Measurements from ENCODE around the gene NOS2.
"Not testable (repeated sequence)": the region's sequence is repeated elsewhere in the genome, so short reads cannot be mapped to it uniquely, and the experiment has no call there.

The NOS2 gene

DNA sequence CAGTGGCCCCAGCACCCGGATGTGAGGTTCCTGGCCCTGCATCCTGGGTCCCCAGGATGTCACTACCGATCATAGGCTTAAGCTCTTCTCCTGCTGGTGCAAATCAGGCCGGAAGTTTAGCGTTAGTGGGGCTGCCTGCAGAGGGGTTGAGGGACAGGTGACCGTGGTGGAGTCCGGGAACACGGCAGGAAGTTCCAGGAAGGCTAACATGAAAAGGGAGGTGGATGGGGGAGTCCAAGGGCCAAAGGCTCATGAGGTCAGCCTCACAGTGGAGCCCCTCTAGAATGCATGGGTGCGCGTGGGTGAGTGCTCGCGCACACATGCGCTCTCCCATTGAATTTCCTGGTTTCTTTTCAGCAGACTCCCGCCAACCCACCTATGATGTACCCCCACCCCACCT lies 46.6 kb downstream of the NOS2 start:
- DNase-seq: not testable (repeated sequence)

DNA sequence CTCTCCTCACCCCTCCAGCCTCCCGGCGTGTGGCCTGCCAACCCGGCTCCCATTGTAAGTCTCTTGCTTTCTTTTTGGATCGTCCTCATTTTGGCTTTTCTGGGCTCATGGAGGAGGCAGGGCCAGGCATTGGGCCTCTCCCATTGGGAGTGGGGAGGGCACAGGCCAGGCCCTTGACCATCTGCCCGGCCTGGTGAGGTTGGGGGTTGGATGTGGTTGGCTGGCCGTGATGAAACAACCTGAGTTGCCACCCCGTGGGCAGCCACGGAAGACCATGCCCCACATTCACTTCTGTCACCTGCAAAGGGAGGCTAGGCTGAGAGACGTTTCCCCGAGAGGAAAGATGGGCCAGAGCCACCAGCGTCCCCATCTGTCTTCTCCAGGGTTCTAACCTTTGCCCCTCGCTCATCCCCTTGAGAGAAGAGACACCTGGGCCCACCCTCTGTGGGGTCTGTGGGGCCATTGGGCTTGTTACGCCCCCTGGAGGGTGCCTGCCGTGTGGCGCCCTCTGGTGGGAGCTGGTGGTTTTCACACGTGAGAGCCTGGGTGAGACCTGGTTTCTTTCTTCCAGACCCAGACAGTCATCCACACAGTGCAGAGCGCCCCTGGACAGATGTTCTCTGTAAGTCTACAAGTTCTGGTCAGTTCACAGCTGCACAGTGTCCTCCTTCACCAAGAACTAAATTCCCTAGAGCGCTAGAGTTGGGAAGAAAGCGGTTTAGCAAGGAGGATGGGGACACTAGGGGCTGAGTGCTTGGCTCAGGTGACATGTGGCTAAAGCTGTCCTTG lies 47.3 kb downstream of the NOS2 start:
- not testable (repeated sequence) for DNase-seq

DNA sequence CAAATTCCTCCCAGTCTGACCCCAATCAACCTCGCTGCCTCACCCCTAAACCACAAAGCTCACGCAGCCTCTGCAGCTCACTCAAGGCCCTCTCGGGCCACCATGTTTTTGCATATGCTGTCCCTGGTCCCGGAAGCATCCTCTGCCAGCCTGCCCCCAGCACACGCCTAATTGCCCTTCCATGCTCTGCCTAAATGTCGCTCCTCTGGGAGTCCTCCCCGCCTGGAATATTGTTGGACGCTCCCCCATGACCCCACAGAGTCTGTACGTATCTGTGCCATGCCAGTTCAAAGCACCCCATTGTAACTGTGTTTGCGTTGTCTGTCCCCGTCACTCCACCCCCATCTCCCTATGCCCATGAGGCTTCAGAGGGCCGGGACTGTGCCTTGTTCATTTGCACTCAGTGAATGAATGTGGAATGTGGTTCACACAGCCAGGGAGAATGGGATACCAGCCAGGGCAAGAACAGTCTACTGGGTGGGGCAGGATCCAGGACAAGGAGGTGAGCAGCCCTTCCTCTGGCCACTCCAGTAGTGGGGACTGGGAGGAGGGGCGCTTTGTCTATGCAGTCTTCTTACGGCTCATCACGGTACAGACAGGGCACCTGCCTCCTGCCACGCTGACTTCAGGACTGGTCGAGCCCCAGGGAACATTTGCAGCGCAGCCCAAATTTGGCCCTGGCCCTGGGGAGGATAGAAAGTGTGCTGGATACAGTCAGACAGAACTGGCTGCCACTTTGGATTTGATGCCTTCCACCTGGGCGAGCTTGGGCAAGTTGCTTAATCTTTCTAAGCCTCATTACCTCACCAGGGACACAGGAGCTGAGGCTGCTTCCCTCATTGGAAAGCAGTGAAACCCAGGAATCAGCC lies 48.5 kb downstream of the NOS2 start:
- DNase-seq: no peak

DNA sequence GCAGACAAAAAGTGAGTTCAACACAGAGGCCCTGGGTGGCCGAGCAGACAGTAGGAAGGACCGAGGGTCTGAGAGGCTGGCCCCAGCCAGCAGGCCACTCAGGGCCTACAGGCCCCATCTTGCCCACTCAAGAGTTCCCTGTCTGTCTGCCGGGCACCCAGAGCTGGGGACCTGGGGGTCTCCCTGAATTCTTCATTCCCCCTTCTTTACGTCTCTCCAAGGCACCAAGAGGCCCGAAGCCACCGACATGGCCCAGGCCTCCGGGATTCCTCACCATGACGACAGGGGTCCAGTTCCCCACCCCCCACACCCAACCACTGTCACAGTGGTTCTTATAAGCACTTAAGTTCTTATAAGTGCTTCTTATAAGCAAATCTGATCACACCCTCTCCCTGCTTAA lies 49.2 kb downstream of the NOS2 start:
- no peak for DNase-seq

DNA sequence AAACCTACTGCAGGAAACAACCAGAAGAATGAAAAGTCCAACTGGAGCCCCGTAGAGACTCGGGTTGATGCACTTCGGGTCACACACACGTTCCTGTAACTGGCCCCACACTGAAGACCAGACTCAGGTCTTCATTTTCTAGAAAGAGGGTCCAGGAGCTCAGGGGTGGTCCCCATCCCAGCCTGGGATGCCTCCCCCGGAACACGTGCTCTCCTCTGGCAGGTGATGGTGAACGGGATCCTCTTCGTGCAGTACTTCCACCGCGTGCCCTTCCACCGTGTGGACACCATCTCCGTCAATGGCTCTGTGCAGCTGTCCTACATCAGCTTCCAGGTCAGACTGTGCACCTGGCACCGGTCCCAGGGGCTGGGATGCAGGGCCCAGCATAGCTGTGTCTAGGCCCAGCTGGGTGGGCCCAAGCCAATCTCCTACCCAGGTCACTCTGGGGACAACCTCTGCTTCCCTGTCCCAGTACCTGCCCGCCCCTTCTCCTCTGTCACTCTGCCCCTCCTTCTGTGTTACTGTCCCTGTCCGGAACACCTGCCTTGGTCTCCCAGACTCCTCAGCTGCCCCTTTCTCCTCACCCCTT lies 50.7 kb downstream of the NOS2 start:
- DNase-seq: not testable (repeated sequence)

DNA sequence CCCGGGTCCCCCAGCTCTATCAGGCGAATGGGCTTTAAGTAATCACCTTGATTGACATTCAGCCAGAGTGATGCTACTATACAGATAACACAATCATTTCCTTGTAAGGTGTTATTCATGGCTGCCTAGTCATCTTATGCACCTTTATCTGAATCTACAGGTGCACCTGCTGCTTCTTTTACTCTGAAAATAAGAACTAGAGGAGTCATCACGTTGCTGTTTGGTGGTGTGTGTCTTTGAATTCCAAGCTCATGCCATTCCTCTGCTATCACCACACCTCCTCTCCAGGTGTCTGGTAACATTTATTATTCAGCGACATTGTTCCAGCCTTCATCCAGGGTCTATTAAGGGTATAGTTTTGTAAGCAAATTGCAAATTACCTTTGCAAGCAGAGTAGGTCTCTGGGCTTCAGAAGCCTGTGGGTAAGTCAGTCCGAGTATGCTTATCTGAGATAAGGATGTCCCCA lies 51.9 kb downstream of the NOS2 start:
- DNase-seq: no peak

DNA sequence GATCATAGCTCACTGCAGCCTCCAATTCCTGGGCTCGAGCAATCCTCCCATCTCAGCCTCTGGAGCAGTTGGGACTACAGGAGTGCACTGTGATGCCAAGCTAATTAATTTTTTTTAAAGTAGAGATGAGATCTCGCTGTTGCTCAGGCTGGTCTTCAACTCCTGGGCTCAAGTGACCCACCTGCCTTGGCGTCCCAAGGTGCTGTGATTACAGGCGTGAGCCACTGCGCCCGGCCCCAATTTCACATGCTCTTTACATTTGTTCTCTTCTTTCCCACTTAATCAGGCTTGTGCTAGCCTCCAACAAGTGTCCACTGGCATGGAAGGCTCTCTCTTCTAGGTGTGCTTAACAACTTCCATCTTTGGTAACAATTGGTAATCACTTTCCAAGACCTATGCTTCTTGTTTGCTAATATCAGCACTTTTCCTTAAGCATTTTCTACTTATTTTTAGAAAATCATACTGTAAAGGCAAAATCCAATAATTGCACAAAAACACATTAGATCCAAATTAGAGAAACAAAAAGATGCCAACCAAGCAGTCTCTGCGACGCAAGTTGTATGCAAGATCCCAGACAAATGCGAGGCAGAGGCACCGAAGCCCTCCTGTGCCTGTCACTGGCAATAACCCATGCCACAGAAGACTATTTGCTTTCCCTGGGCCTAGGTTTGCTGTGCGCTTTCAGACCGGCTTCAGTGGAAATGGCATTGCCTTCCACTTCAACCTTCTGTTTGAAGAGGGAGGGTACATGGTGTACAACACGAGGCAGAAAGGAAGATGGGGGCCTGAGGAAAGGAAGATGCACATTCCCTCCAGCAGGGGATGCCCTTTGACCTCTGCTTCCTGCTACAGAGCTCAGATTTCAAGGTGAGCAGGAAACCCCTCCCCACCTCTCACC lies 52.6 kb downstream of the NOS2 start:
- DNase-seq: no peak

DNA sequence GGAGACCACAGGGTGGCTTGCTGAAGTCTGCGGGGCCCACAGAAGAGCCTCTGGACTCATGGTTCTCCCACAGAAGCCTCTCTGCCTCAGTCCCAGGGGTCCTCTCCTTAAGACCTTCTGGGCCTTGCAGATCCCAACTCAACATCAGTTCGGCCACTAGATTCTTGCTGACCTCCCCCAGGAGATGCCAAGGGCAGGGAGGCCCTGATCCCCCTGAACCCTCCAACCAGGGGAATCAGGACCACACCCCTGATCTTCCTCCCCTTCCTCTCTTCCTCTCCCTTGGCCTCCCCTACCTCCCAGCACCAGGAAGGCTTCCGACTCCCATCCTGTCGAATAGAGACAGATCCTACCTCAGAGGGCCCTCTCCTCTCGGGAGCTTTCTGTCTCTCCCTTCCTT lies 53.4 kb downstream of the NOS2 start:
- no peak for DNase-seq

DNA sequence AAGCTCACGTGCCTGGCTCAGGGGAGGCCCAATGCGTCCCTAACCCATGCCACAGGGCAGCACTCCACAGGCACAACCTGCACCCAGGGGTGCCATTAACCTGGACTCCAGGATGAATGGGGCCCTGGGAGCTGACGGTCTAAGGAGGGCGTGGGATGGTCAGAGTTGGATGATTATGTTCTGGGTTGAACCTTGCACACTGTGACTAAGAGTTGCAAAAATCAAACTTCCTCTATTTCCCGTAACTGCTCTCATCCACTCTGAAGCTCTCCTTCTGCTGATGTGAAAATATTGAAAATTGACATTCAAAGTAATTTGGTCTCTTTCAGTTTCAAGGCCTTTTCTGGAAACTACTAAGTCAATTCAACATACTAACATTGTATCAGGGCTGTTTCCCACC lies 54.0 kb downstream of the NOS2 start:
- not testable (repeated sequence) for DNase-seq

DNA sequence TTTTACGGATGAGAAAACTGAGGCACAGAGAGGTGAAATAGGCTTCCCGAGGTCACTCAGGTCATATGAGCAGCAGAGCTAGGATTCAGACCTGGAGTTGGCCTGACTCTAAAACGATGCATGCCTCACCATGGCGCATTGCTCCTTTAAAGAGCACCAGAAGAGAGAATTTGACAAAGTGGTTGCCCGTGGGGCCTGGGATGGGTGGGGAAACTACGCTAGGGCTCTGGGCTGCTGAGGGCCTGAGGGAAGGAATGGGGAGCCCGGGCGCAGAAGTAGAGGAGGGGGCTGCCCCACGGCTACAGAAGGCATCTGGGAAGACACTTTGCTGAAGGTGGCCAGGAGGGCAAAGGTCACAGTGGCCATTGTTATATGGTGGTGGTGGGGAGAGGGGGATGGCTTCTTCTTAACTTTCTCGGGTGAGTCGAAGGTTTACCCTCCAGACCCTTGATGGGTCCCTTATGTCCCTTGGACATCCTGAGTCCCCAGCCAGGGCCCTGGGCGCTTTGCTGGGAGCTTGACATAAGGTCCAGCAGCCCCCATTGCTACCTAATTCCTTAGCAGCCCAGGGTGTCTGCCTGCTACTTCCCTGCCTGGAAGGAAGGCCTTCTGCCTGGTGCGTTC lies 55.0 kb downstream of the NOS2 start:
- DNase-seq: not testable (repeated sequence)

DNA sequence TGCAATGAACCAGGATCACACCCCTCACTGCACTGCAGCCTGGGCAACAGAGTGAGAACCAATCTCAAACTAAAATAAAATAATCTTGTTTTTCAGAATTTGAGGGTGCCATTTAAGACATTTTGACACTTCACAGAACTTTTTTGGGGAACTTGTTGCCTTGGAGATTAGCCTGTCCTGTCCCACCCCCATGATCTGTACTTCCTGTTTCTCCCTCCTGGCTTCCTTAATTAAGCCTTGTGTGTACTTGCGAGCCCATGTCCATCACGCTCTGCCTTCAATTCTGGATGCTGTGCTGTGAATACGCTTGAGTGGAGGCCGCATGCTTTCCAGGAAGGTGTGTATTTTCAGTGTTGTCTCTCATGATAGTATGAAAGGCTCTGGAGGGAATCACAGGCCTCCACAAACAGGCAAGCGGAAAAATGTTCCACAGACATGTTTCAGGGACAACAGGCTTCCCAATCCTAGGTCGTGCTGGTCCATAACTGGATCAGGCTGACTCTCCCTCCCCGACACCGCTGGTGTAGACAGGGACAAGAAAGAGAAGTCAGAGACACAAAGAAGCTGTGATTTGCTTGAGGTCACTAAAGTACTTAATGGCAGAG lies 56.9 kb downstream of the NOS2 start:
- DNase-seq: no peak

DNA sequence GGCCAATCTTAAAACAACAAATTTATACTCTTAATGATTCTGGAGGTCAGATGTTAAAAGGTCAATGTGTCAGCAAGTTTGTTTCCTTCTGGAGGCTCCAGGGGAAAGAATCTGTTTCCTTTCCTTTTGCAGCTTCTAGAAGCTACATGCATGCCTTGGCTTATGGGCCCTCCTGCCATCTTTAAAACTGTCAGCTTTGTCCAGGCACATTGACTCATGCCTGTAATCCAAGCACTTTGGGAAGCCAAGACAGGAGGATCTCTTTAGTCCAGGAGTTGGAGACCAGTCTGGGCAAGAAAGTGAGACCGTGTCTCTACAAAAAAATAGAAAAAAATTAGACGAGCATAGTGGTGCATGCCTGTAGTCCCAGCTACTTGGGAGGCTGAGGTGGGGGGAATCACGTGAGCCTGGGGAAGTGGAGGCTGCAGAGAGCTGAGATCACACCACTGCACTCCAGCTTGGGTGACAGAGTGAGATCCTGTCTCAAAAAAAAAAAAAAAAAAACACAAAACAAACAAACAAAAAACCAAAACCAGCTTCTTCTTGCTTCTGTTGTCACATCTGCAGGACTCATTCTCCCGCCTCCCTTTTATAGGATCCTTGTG lies 58.3 kb downstream of the NOS2 start:
- DNase-seq: no peak

DNA sequence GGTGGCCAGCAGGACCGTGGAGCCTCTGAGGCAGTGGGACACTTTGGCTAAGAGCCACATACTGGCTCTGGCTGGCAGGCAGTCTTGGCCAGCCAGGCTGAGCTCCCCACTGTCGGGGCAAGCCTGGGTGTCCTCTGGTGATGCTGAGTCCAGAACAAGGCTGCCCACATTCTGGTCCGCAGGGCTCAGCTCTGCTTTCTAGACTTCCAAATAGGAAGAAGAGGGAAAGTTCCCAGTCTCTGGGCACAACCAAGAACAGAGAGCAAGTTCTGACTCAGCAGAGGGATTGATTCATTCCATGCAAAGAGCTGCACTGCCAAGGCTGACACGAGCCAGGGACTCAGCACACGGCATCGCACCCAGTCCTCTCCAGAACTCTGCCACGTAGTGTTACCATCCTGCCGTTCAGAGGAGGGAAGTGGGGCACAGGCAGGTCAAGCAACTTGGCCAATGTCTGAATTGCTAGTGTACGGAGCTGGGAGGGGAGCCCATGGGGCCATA lies 58.9 kb downstream of the NOS2 start:
- DNase-seq: no peak

DNA sequence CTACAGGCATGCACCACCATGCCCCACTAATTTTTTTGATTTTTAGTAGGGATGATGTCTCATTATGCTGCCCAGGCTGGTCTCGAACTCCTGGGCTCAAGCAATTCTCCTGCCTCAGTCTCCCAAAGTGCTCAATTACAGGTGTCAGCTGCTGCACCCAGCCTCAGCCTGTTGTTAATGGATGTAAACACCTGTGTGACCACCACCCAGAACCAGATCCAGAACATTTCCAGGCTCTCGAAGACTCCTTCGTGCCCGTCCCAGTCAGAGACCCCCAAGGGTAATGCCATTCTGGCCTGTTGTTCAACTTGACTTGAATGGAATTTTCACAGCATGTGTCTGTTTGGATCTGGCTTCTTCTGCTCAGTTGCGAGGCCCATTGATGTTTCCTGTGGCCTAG lies 59.8 kb downstream of the NOS2 start:
- DNase-seq: not testable (repeated sequence)

DNA sequence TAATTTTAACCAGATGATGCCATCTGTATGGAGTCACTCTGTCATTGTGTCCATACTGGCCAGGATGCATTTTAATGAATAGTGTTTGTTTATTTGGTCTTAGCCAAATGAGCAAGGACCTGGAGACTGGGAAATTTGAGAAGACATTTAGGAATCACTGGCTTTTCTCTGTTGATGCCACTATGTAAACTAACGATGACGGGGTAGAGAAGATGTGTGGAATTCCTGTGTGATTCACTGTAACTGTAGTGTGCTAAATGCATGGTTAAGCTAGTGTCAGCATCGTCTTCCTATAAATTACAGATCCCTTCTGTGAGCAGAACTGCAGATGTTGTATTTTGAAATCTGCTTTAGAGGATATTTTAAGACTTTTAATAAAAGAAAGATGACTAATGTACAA lies 66.6 kb downstream of the NOS2 start:
- DNase-seq: no peak

DNA sequence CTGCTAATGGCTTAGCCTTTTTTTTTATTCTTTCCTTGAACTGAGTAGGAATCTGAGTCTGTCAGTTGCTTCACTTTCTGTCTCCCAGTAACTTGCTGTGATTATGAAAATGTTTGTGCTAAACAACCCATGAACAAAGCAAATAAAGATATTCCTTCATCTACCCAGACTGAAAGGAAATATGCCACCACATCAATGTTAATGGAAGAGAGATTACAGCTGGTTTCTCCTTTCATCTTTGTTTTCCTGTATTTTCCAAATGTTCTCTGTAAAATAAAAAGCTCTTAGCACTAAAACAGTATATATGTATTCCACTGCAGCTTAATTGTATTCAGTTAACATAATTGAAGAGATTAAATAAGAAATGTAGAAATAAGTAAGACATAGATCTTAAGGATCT lies 67.6 kb downstream of the NOS2 start:
- DNase-seq: not testable (repeated sequence)

DNA sequence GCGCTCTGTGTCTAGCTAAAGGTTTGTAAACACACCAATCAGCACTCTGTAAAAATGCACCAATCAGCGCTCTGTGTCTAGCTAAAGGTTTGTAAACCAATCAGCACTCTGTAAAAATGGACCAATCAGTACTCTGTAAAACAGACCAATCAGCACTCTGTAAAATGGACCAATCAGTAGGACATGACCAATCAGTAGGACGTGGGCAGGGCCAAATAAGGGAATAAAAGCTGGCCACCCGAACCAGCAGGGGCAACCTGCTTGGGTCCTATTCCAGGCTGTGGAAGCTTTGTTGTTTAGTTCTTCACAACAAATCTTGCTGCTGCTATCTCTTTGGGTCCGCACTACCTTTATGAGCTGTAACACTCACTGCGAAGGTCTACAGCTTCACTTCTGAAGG lies 74.3 kb downstream of the NOS2 start:
- DNase-seq: not testable (repeated sequence)

DNA sequence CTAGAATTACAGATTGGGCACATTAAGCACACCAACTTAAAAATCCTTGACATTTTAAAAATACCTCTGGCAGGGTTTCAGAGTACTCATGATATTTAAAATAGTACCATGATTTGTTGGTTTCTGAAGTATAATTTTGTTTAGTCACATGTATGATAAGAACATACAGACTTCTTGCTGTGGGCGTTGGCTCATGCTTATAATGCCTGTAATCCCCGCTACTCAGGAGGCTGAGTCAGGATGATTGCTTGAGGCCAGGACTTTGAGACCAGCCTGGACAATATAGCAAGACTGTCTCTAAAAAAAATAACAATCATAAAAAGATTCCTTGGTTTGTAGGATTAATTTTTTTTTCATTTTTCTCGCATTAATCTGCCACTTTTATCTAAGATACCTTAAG lies 78.5 kb downstream of the NOS2 start:
- DNase-seq: no peak

Measured in central memory CD4-positive, alpha-beta T cell (primary cell).